ENCODE results near the gene GPR55. TPM values are rescaled to one million over a fixed set of nuclear protein-coding genes. Genes with fewer than 3 reads are reported as not detected.
A peak's percentile ranks its signal among the peaks of the same experiment; 100 is the strongest.

The GPR55 gene
- total RNA-seq, 1 donor, result under 0.01 TPM

GRCh38 chr2:230967113-230967512 lies 42.1 kb upstream of the GPR55 start:
- H3K4me3 ChIP-seq (ENCODE audit: low read depth, low read length), result no peak overlapping the region
- no peak for TF ChIP-seq CTCF (IDR thresholded peaks at IDR 0.05; ENCODE audit: insufficient read depth, low read length)
- DNase-seq (ENCODE audit: low read depth), result no peak

- DNase-seq (ENCODE audit: low read depth), result no peak
- TF ChIP-seq CTCF (IDR thresholded peaks at IDR 0.05; ENCODE audit: insufficient read depth, low read length), result no peak
- no peak overlapping the region for H3K4me3 ChIP-seq (ENCODE audit: low read depth, low read length)
Observed at GRCh38 chr2:230964136-230964730, 39.2 kb upstream of the GPR55 start.

GRCh38 chr2:230961091-230961491 lies 36.0 kb upstream of the GPR55 start:
- DNase-seq (ENCODE audit: low read depth), result peak; percentile 17
- TF ChIP-seq CTCF (IDR thresholded peaks at IDR 0.05; ENCODE audit: insufficient read depth, low read length), result no peak
- H3K4me3 ChIP-seq (ENCODE audit: low read depth, low read length), result no peak overlapping the region

- TF ChIP-seq CTCF (IDR thresholded peaks at IDR 0.05; ENCODE audit: insufficient read depth, low read length), result no peak
- no peak overlapping the region for H3K4me3 ChIP-seq (ENCODE audit: low read depth, low read length)
- DNase-seq (ENCODE audit: low read depth), result no peak
Observed at GRCh38 chr2:230960026-230960425, 35.0 kb upstream of the GPR55 start.

- H3K4me3 ChIP-seq (ENCODE audit: low read depth, low read length), result no peak overlapping the region
- TF ChIP-seq CTCF (IDR thresholded peaks at IDR 0.05; ENCODE audit: insufficient read depth, low read length), result no peak
- DNase-seq (ENCODE audit: low read depth), result no peak
Observed at GRCh38 chr2:230958820-230959756, 34.0 kb upstream of the GPR55 start.

- H3K4me3 ChIP-seq (ENCODE audit: low read depth, low read length), result peak overlapping the region; percentile 54
- no peak for TF ChIP-seq CTCF (IDR thresholded peaks at IDR 0.05; ENCODE audit: insufficient read depth, low read length)
- no peak for DNase-seq (ENCODE audit: low read depth)
Observed at GRCh38 chr2:230957756-230958391, 32.8 kb upstream of the GPR55 start.
